ENCODE results near the gene TMEM174. TPM values are rescaled to one million over a fixed set of nuclear protein-coding genes. Genes with fewer than 3 reads are reported as not detected.
A peak's percentile ranks its signal among the peaks of the same experiment; 100 is the strongest.

Gene TMEM174
- total and polyA plus RNA-seq, 2 experiments from 2014 or later: not detected

GRCh38 chr5:73136055-73136562 lies 36.9 kb upstream of the TMEM174 start:
- Histone ChIP-seq H3K36me3 (no peaks in the 10 kb centered on the region), H3K27ac (no peak overlapping the region), H3K4me1 (ENCODE audit: low read depth) (peaks cover 5% of the 10 kb centered on the region), H3K9me3 (ENCODE audit: low read depth) (no peaks in the 10 kb centered on the region), H3K27me3 (no peaks in the 10 kb centered on the region), H3K4me3 (no peak overlapping the region)
- no peak for TF ChIP-seq CTCF (IDR thresholded peaks at IDR 0.05; ENCODE audit: low read depth, low read length)
- peak; percentile 48 to 62 for DNase-seq (ENCODE audit: low read depth in 1 of 2, low spot score in 1 of 2)

GRCh38 chr5:73137563-73138530 lies 35.1 kb upstream of the TMEM174 start:
- TF ChIP-seq CTCF (IDR thresholded peaks at IDR 0.05; ENCODE audit: low read depth, low read length): no peak
- no peaks in the 10 kb centered on the region for H3K27me3 ChIP-seq
- no peaks in the 10 kb centered on the region for H3K9me3 ChIP-seq (ENCODE audit: low read depth)
- peaks cover 5% of the 10 kb centered on the region for H3K4me1 ChIP-seq (ENCODE audit: low read depth)
- peak in 1 of 2 donors; percentile 61 for DNase-seq (ENCODE audit: low read depth in 1 of 2, low spot score in 1 of 2)
- H3K27ac ChIP-seq: no peak overlapping the region
- no peaks in the 10 kb centered on the region for H3K36me3 ChIP-seq
- H3K4me3 ChIP-seq: no peak overlapping the region

- no peak for TF ChIP-seq CTCF (IDR thresholded peaks at IDR 0.05; ENCODE audit: low read depth, low read length)
- Histone ChIP-seq H3K27me3 (no peaks in the 10 kb centered on the region), H3K9me3 (ENCODE audit: low read depth) (no peaks in the 10 kb centered on the region), H3K36me3 (no peaks in the 10 kb centered on the region), H3K27ac (no peak overlapping the region), H3K4me3 (no peak overlapping the region), H3K4me1 (ENCODE audit: low read depth) (peaks cover 5% of the 10 kb centered on the region)
- DNase-seq (ENCODE audit: low read depth in 1 of 2, low spot score in 1 of 2): no peak
These were observed 33.5 kb upstream of the TMEM174 start for GRCh38 chr5:73139485-73139884.

- Histone ChIP-seq H3K36me3 (no peaks in the 10 kb centered on the region), H3K4me3 (no peak overlapping the region), H3K27ac (no peak overlapping the region), H3K9me3 (ENCODE audit: low read depth) (no peaks in the 10 kb centered on the region), H3K4me1 (ENCODE audit: low read depth) (peaks cover 5% of the 10 kb centered on the region), H3K27me3 (no peaks in the 10 kb centered on the region)
- TF ChIP-seq CTCF (IDR thresholded peaks at IDR 0.05; ENCODE audit: low read depth, low read length): no peak
- no peak for DNase-seq (ENCODE audit: low read depth in 1 of 2, low spot score in 1 of 2)
These were observed 32.2 kb upstream of the TMEM174 start for GRCh38 chr5:73140801-73141200.

- H3K27me3 ChIP-seq: no peaks in the 10 kb centered on the region
- no peaks in the 10 kb centered on the region for H3K36me3 ChIP-seq
- no peak overlapping the region for H3K4me3 ChIP-seq
- H3K4me1 ChIP-seq (ENCODE audit: low read depth): no peaks in the 10 kb centered on the region
- TF ChIP-seq CTCF (IDR thresholded peaks at IDR 0.05; ENCODE audit: low read depth, low read length): no peak
- H3K9me3 ChIP-seq (ENCODE audit: low read depth): no peaks in the 10 kb centered on the region
- no peak for DNase-seq (ENCODE audit: low read depth in 1 of 2, low spot score in 1 of 2)
- H3K27ac ChIP-seq: no peak overlapping the region
These were observed 31.0 kb upstream of the TMEM174 start for GRCh38 chr5:73142035-73142434.

All from cardiac muscle cell (in vitro differentiated cells and primary cell).